MM.1S (cell line): Measurements from ENCODE around the gene PYGB.
A peak's percentile ranks its signal among the peaks of the same experiment; 100 is the strongest.

Source experiments
- DNase-seq: peaks from one replicate; pipeline ENCODE4 v3.0.0-alpha.2; 2015
- H2AFZ ChIP-seq: fragments of 300-600 bp; sonication (generic); 2 replicates; pipeline ENCODE4 v1.6.0; 2016; ENCODE audit warnings: antibody characterized with exemption, low read length
- H3F3A ChIP-seq: fragments of 300-600 bp; sonication (generic); 2 replicates; pipeline ENCODE4 v1.6.1; 2016; ENCODE audit warnings: mild to moderate bottlenecking, antibody characterized with exemption, low read length, moderate library complexity, mixed read lengths; ENCODE audit not compliant: insufficient read depth
- H3K27ac ChIP-seq: fragments of 300-600 bp; sonication (generic); 2 replicates; pipeline ENCODE4 v1.5.1; 2016; ENCODE audit warnings: mild to moderate bottlenecking, low read length
- H3K27me3 ChIP-seq: fragments of 300-600 bp; sonication (generic); replicated peaks from 2 replicates; pipeline ENCODE4 v1.6.0; 2016; ENCODE audit warnings: low read length; ENCODE audit not compliant: insufficient read depth
- H3K36me3 ChIP-seq: fragments of 300-600 bp; sonication (generic); replicated peaks from 2 replicates; pipeline ENCODE4 v1.6.1; 2016; ENCODE audit warnings: mild to moderate bottlenecking, low read length, mixed read lengths; ENCODE audit not compliant: insufficient read depth
- H3K4me1 ChIP-seq: fragments of 300-600 bp; sonication (generic); 2 replicates; pipeline ENCODE4 v1.6.1; 2016; ENCODE audit warnings: low read length, mixed read lengths
- H3K4me2 ChIP-seq: fragments of 300-600 bp; sonication (generic); 2 replicates; pipeline ENCODE4 v1.6.0; 2016; ENCODE audit warnings: low read depth, low read length
- H3K4me3 ChIP-seq: fragments of 300-600 bp; sonication (generic); 2 replicates; pipeline ENCODE4 v1.5.1; 2016; ENCODE audit warnings: low read length, mixed read lengths
- H3K79me2 ChIP-seq: fragments of 300-600 bp; sonication (generic); 2 replicates; pipeline ENCODE4 v1.6.1; 2016; ENCODE audit warnings: mixed run types, low read length, mixed read lengths
- H3K9ac ChIP-seq: fragments of 300-600 bp; sonication (generic); 2 replicates; pipeline ENCODE4 v1.6.1; 2016; ENCODE audit warnings: low read length, mixed read lengths
- H3K9me2 ChIP-seq: fragments of 300-600 bp; sonication (generic); replicated peaks from 2 replicates; pipeline ENCODE4 v1.6.1; 2016; ENCODE audit warnings: mild to moderate bottlenecking, low read length, mixed read lengths; ENCODE audit not compliant: insufficient read depth
- H3K9me3 ChIP-seq: fragments of 300-600 bp; sonication (generic); replicated peaks from 2 replicates; pipeline ENCODE4 v1.6.1; 2016; ENCODE audit warnings: mild to moderate bottlenecking, low read length, mixed read lengths; ENCODE audit not compliant: insufficient read depth
- H4K20me1 ChIP-seq: fragments of 300-600 bp; sonication (generic); 2 replicates; pipeline ENCODE4 v1.6.1; 2016; ENCODE audit warnings: mild to moderate bottlenecking, low read length, moderate library complexity, mixed read lengths; ENCODE audit not compliant: insufficient read depth
- EZH2 ChIP-seq: fragments of 300-600 bp; sonication (generic); optimal IDR thresholded peaks from 2 replicates; pipeline ENCODE3; 2017; ENCODE audit warnings: low read depth, mild to moderate bottlenecking, antibody characterized with exemption, low read length, mixed read lengths
- EZH2phosphoT487 ChIP-seq: fragments of 300-600 bp; sonication (generic); IDR thresholded peaks from 2 replicates; pipeline ENCODE4 v1.6.1; 2018; ENCODE audit warnings: antibody characterized with exemption, low read length
- TF ChIP-seq, protein P1 (sequence below): fragments of 300-600 bp; sonication (generic); IDR thresholded peaks from 2 replicates; pipeline ENCODE4 v1.5.1; 2016; ENCODE audit warnings: antibody characterized with exemption, low read length, mixed read lengths

The PYGB gene

DNA sequence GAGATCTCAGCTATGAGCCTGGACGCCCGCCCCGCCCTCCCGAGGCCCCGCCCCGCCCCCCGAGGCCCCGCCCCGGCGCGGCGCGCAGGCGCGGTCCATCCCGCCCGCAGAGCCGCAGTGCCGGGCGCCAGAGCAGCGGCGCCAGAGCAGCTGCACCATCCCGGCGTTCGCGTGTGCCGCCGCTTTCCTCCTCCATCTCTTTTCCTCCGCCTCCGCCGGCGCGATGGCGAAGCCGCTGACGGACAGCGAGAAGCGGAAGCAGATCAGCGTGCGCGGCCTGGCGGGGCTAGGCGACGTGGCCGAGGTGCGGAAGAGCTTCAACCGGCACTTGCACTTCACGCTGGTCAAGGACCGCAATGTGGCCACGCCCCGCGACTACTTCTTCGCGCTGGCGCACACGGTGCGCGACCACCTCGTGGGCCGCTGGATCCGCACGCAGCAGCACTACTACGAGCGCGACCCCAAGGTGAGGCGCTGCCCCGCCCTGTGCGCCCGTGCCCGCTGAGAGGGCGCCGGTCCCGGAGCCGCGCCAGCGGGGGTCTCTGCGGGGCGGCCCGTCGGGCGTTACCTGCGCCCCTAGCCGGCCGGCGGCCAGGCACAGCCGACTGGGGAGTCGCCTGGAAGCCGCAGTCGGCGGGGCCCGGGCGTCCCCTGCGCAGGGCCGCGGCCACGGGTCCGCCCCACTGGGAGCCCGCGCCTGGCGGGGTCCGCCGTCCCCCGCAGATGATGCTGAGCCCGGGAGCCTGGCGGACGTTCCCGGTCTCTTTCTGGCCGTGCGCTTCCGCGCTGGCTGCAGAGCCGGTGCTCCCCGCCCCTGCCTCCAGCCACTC lies at the start of gene PYGB:
PYGB (plus strand) TSS at position 130 of the 830 bp plus-strand sequence; CDS start at position 224, 94 bp downstream.
- Histone ChIP-seq H3K79me2 (peaks cover 47% of the 10 kb centered on the region), H3K4me1 (peaks cover 24% of the 10 kb centered on the region), H3K27me3 (no peaks in the 10 kb centered on the region), H3F3A (peaks cover 5% of the 10 kb centered on the region; the same call in 1 of the 2 replicates), H4K20me1 (no peaks in the 10 kb centered on the region), H2AFZ (peak within 1 kb of the TSS; percentile 87), H3K9ac (peak within 1 kb of the TSS; percentile 71), H3K27ac (peak within 1 kb of the TSS; percentile 77; the same call in 1 of the 2 replicates), H3K9me2 (no peaks in the 10 kb centered on the region), H3K9me3 (no peaks in the 10 kb centered on the region), H3K36me3 (no peaks in the 10 kb centered on the region), H3K4me3 (peak within 1 kb of the TSS; percentile 93), H3K4me2 (peak within 1 kb of the TSS; percentile 96)
- DNase-seq = peak; percentile 82
- TF ChIP-seq, protein P1, sequence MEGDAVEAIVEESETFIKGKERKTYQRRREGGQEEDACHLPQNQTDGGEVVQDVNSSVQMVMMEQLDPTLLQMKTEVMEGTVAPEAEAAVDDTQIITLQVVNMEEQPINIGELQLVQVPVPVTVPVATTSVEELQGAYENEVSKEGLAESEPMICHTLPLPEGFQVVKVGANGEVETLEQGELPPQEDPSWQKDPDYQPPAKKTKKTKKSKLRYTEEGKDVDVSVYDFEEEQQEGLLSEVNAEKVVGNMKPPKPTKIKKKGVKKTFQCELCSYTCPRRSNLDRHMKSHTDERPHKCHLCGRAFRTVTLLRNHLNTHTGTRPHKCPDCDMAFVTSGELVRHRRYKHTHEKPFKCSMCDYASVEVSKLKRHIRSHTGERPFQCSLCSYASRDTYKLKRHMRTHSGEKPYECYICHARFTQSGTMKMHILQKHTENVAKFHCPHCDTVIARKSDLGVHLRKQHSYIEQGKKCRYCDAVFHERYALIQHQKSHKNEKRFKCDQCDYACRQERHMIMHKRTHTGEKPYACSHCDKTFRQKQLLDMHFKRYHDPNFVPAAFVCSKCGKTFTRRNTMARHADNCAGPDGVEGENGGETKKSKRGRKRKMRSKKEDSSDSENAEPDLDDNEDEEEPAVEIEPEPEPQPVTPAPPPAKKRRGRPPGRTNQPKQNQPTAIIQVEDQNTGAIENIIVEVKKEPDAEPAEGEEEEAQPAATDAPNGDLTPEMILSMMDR = no peak
- TF ChIP-seq EZH2phosphoT487 (no peak), EZH2 (no peak)

DNA sequence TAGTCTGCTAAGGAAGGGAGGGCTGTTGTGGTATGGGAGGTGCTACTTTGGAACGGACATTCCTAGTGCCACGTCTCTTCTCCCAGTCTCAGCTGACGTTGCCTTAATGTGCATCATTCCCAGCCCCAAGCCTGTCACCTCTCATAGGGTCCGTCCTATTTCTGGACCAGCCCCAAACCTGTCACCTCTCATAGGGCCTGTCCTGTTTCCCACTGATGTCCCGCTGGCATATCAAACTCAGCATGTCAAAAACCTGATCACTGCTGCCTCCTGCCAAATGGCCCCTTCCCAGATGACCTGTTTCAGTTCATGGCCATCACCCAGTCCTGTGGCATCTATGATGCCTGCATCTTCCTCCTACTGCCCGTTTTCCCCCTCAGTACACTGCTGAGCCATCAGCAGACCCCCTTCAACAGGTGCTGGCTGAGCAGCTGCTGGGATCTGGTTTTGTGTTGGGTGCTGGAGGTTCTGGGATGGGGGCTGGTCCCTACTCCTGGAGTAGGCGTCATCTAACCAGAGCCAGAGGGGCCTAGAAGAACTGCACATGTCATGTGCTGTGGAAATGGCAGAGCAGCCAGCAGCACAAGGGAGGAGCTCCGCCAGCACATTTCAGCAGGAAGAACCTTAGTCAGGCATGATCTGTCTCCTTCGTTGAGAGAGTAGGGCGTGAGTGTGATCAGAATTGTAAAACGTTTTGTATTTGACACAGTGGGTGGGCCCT lies 49.1 kb upstream of the PYGB start:
- no peaks in the 10 kb centered on the region for H3K9me3 ChIP-seq
- H3K9me2 ChIP-seq = no peaks in the 10 kb centered on the region
- H3K27ac ChIP-seq = no peak overlapping the region
- peaks cover 19% of the 10 kb centered on the region for H3F3A ChIP-seq
- no peaks in the 10 kb centered on the region for H4K20me1 ChIP-seq
- H2AFZ ChIP-seq = no peak overlapping the region
- no peaks in the 10 kb centered on the region for H3K27me3 ChIP-seq
- TF ChIP-seq EZH2phosphoT487 = no peak
- no peaks in the 10 kb centered on the region for H3K36me3 ChIP-seq
- H3K9ac ChIP-seq = no peak overlapping the region
- H3K4me3 ChIP-seq = no peak overlapping the region
- peaks cover 10% of the 10 kb centered on the region for H3K4me1 ChIP-seq
- no peak overlapping the region for H3K4me2 ChIP-seq
- DNase-seq = no peak
- H3K79me2 ChIP-seq = peaks cover 83% of the 10 kb centered on the region

DNA sequence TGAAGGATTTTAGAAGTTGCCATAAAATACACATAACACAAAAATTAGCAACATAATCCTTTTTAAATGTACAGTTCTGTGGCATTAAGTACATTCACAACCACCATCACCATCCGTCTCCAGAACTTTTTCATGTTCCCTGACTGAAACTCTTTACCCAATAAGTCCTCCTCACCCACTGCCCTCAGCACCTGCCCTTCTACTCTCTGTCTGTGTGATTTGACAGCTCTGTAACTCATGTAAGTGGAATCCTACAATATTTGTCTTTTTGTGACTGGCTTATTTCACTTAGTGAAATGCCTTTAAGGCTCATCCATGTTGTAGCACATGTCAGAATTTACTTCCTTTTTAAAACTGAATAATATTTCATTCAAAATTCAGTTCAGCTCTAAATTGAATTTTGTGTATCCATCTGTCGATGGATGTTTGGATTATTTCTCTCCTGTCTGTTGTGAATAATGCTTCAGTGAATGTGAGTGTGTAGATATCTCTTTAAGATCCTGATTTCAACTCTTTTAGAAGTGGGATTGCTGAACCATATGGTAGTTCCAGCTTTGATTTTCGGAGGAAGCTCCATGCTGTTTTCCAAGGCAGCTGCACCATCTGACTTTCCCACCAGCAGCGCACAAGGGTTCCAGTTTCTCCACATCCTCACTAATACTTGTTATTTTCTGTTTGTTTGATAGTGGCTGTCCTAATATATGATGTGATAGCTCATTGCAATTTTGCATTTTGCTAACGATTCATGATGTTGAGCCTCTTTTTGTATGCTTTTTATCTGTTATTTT lies 48.2 kb upstream of the PYGB start:
- no peak overlapping the region for H3K27ac ChIP-seq
- H3K9ac ChIP-seq = no peak overlapping the region
- no peak overlapping the region for H2AFZ ChIP-seq
- H3K27me3 ChIP-seq = no peaks in the 10 kb centered on the region
- no peak overlapping the region for H3K4me2 ChIP-seq
- H3K36me3 ChIP-seq = no peaks in the 10 kb centered on the region
- peaks cover 10% of the 10 kb centered on the region for H3K4me1 ChIP-seq
- H3K4me3 ChIP-seq = no peak overlapping the region
- H3K9me2 ChIP-seq = no peaks in the 10 kb centered on the region
- DNase-seq = no peak
- H4K20me1 ChIP-seq = no peaks in the 10 kb centered on the region
- no peaks in the 10 kb centered on the region for H3K9me3 ChIP-seq
- TF ChIP-seq, protein P1 = no peak
- no peak for TF ChIP-seq EZH2
- TF ChIP-seq EZH2phosphoT487 = no peak
- peaks cover 19% of the 10 kb centered on the region for H3F3A ChIP-seq
- peaks cover 91% of the 10 kb centered on the region for H3K79me2 ChIP-seq
